Eye (tissue), 1 donor: ENCODE data around the gene SLC6A5.
A peak's percentile ranks its signal among the peaks of the same experiment; 100 is the strongest.

Experiments used
- DNase-seq: peaks from one replicate; pipeline ENCODE4 v3.0.0-alpha.2; 2015

SLC6A5 gene

DNA sequence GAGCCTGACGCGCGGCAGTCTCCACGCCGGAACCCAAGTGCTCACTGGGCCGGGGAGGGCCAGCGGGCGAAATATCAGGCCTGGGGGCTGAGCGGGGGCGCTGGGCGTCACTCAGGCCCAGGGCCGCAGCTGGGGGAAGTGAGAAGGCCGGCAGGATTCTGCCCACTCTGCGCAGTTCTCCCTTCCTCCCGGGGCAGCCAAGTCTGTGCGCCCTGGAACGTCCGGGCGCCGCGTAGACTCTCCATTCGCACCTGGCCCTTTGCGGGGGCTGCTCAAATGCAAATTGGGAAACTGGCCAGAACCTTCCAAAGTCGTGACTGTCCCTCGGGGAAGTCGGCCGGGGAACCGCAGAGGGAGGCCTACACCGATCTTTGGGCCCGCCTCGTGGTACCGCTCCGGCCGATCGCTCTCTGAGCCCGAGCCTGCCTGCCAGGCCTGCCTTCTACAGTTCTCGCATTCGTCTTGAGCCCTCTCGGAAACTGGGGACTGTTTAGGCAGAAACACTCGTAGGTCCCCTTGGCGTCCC lies 2.2 kb upstream of the SLC6A5 start:
- no peak for DNase-seq

DNA sequence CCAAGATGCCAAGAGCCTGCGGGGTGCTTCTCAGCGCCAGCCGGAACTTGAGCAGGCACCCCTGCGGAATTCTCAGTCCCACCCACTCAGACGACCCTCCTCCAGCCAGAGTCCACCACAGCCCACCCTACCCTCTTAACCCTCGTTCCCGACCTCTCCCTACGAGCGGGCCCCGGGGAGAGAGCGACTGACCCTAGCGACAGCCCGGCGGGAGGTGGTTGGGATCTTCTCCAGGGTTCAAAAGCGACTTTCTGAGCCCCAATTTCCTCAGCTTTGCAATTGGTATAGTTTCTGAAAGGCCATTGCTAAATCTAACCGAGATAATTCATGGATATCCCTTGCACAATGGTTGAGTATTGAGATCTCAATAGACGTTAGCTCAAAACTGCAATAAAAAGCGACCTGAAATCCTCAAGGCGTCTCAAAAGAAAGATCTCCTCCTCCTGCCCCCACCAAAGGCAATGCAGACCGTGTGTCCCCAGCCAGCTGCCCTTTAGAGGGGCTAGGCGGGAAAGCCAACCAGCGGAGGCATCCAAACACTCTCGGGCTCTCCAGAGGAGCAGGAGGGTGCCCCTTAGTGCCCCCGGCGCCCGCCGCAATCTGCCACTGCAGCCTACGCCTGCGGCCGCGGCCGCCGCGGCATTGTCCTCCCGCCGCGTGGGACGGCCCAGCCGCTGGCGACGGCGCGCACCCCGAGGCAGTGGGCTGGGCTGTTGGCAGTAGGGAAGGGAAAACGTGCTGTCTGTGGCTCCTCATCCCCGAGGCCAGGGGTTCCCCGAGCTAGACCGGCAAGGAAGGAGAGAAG lies 1.5 kb upstream of the SLC6A5 start:
- no peak for DNase-seq

- no peak for DNase-seq
Measured at GRCh38 chr11:20598492-20598891, 916 bp upstream of the SLC6A5 start.

GRCh38 chr11:20600020-20600346 lies 575 bp downstream of the SLC6A5 start:
- DNase-seq: no peak

DNA sequence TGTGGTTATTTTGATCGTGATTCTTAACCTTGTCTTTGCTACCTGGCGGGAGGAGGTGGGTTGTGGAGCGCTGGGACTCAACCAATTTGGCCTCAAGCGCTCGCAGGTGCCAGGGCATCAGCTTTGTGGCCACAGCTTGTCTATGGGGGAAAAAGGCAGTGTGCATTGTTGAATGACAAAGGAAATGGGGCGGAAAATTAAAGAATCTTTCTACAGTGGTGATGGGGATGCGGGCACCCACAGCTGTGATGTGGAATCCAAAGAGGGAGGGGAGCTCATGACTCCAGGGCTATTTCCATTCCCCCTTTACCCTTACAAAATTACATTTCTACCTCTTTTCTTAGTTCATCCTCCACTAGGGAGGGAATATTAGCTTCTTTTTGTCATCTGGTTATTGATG lies 1.1 kb downstream of the SLC6A5 start:
- DNase-seq: no peak

DNA sequence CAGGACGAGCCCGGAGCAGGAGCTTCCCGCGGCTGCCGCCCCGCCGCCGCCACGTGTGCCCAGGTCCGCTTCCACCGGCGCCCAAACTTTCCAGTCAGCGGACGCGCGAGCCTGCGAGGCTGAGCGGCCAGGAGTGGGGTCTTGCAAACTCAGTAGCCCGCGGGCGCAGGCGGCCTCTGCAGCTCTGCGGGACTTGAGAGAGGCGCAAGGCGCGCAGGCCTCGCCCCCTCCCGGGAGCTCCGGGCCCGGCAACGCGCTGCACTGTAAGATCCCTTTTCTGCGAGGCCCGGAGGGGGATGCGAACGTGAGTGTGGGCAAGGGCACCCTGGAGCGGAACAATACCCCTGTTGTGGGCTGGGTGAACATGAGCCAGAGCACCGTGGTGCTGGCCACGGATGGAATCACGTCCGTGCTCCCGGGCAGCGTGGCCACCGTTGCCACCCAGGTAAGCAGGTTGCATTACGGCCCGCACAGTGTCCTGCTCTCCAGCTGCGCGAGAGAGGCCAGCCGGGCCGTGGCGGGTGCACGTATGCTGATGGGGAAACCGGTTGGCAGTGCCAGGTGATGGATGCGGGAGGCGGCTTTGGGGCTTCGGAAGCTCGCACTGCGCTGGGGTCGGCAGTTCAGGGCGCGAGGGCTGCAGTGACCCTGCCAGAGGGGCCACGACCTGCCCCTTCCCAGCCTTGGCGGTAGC lies 2.0 kb downstream of the SLC6A5 start:
- DNase-seq: no peak

- no peak for DNase-seq
Measured at GRCh38 chr11:20604295-20604803, 4.9 kb downstream of the SLC6A5 start.

GRCh38 chr11:20604864-20605601 lies 5.6 kb downstream of the SLC6A5 start:
- no peak for DNase-seq

- DNase-seq: no peak
Measured at GRCh38 chr11:20605602-20606091, 6.2 kb downstream of the SLC6A5 start.

GRCh38 chr11:20608934-20609333 lies 9.5 kb downstream of the SLC6A5 start:
- no peak for DNase-seq

DNA sequence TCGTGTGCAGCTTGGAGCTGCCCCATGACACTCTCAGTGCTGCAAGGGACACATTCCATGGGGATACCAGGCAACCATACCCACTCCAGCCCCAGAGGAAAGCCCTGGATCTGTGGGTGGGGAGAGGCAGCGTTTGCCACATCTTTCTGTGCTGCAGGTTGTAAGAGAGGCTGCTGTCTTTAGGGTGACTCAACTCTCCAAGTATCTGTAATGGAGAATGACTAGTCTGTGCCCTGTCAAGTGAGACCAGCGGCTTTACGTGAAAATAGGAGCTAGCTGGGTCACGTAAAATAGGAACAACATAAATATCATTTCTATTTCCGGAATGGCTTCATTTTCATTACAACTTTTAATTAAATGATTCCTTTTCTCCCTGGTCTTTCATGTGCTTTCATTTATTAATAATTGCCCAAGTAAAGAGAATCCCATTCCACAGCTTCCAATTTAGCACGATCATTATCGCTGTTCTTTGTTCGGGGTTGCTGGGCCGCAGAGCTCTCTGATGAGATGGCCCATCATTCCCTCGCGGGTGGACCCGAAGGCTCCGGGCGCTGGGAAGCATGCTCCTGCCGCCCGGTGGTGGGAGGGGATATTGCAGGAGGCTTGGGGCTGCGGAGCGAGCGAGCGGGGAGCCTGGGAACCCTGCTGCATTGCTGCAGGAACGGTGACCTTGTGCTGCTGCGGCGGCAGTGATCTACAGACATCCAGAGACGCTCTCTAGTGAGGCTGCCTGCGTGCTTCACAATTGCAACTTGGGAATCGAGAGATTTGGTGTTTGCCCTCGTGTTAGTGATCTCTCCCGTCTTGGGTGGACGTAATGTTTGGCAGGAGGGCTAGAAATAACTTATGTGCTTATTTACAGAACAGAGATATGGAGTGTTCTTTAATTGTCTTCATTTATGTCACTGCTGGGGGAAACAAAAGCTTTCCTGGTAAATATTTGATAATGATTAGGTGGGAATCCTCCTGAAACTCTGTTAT lies 10.6 kb downstream of the SLC6A5 start:
- DNase-seq: peak; percentile 95

DNA sequence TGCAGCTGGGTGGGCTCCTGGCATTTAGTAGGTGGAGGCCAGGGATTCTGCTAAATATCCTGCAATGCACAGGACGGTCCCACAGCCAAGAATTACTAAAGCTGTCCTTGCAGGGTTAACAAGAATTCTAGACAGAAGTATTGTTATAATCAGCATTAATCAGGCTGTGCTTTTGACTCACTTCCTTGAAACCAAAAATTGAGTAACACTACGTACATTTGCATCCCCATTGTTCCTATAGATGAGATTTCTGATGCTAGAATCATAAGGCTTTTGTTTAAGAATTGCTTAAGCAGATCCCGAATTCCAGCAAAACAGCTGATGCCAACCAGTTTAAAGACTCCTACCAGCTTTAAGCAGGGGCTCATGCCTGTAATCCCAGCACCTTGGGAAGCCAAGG lies 11.4 kb downstream of the SLC6A5 start:
- no peak for DNase-seq

DNA sequence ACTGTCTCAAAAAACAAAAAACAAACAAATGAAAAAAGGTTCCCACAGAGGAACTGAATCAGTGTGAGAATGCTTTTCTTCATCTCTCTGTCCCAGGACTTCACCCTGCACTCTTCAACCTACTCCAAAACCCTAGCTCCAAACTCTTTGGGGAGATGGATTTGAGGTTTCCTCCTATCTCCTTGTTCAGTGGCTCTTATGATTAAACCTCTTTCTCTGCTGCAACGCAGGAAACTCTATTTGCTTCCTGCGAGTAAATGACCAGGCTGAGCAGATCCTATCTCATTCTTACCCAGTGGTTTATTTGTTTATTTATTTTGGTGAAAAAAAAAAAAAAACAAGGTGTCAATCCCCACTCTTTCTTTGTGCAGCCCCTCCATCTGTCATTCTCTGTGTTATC lies 12.0 kb downstream of the SLC6A5 start:
- no peak for DNase-seq

DNA sequence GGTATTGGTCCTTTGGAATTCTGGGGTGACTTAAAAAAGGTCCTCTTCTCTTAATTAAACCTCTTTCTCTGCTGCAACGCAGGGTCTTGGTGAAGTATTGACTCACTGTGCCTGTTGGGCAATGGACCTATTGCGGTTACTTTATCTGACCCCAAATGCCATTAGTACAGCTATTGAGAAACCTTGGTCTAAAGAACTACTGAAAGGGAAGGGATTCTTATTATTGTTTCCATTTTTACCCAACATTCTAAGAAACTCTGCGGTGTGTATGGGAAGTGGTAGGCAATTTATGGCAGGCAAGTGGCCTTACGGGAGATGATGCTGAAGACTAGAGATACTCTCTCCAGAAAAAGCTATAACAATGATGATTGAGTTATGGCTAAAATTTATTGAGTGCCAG lies 12.5 kb downstream of the SLC6A5 start:
- no peak for DNase-seq

DNA sequence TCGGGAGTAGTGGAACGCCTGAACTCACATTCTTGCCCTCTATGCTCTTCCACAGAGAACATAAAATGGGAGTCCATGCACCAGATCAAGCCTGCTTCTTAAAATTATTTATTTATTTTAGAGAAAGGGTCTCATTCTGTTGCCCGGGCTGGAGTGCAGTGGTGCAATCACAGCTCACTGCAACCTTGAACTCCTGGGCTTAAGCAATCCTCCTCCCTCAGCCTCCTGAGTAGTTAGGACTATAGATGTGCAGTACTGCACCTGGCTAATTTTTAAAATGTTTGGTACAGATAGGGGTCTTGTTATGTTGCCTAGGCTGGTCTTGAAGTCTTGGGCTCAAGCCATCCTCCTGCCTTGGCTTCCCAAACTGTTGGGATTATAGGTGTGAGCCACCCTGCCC lies 13.0 kb downstream of the SLC6A5 start:
- no peak for DNase-seq

DNA sequence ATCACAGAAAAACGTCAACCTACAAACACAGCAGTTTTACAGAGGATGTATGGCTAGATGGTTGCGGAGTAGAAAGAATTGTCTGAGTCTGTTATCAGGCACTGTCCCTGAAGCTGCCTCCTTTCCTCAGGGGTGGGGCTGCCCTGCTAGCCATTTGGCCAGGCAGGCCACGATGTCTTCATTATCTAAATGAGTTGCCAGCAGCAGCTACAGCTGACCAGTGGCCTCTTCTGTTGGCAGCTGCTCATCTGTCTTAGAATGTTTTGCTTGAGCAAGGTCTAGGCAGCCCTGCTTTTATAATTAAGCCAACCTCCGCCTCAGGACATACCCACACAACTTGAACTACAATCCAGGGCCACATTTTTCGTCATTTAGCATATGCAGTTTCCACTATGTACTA lies 17.5 kb downstream of the SLC6A5 start:
- DNase-seq: no peak

GRCh38 chr11:20617346-20618005 lies 18.1 kb downstream of the SLC6A5 start:
- DNase-seq: no peak

DNA sequence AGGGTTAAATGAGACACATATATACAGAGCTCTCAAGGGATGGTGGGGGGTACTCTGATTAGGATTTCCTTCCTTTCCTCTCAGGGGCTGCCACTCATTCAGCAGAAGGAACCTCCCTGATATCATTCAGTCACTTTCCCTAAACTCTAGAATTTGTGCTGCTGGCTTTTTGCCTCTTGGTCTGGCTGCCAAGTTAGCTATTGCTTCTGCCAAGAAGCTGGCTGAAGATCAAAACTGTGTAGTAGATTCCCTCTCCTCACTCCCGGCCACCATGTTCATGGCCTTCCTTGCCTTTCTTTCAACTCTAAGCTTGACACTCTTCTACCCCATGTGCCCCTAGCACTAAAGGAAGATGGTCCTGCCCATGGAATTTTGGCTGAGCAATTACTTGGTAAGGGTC lies 18.7 kb downstream of the SLC6A5 start:
- no peak for DNase-seq

DNA sequence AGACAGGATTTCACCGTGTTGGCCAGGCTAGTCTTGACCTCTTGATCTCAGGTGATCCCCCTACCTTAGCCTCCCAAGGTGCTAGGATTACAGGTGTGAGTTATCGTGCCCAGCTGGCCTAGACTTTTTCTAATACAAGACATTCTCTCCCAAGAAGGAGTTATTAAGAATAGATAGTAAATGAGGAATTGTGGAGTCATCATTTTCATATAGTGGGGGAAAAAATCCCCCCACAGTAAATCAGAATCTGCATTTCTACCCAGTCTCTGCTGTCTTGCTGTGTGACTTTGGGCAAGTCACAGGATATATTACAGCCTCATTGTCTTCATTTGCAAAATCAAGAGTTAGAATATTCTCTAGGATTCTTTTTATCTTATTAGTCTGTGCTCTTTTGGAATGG lies 21.6 kb downstream of the SLC6A5 start:
- no peak for DNase-seq

- DNase-seq: no peak
Measured at GRCh38 chr11:20621679-20622078, 22.3 kb downstream of the SLC6A5 start.

- no peak for DNase-seq
Measured at GRCh38 chr11:20623252-20623651, 23.8 kb downstream of the SLC6A5 start.

- no peak for DNase-seq
Measured at GRCh38 chr11:20626279-20626678, 26.9 kb downstream of the SLC6A5 start.
